Measurements from ENCODE around the gene ZNF385B.

Gene ZNF385B

GRCh38 chr2:179711375-179711774 is 150.0 kb downstream of the ZNF385B start:
- Histone ChIP-seq H3K36me3 (ENCODE audit: control insufficient read depth, insufficient read depth, low read length) (no peaks in the 10 kb centered on the region), H3K27me3 (ENCODE audit: control insufficient read depth, insufficient read depth, low read length) (no peaks in the 10 kb centered on the region), H3K79me2 (no peaks in the 10 kb centered on the region), H3K4me3 (ENCODE audit: low read depth, low read length) (no peak overlapping the region), H3K9ac (no peak overlapping the region), H3K9me3 (ENCODE audit: control insufficient read depth, low read length) (no peaks in the 10 kb centered on the region), H2AFZ (no peak overlapping the region), H3K27ac (no peak overlapping the region), H3K4me1 (no peaks in the 10 kb centered on the region), H3K4me2 (ENCODE audit: low read length) (no peak overlapping the region)
- no peak for TF ChIP-seq CTCF (IDR thresholded peaks at IDR 0.05)

GRCh38 chr2:179703702-179704101 is 157.7 kb downstream of the ZNF385B start:
- H3K4me2 ChIP-seq (ENCODE audit: low read length), result no peak overlapping the region
- H3K36me3 ChIP-seq (ENCODE audit: control insufficient read depth, insufficient read depth, low read length), result no peaks in the 10 kb centered on the region
- H3K9ac ChIP-seq, result no peak overlapping the region
- H2AFZ ChIP-seq, result no peak overlapping the region
- H3K9me3 ChIP-seq (ENCODE audit: control insufficient read depth, low read length), result no peaks in the 10 kb centered on the region
- no peaks in the 10 kb centered on the region for H3K4me1 ChIP-seq
- no peaks in the 10 kb centered on the region for H3K79me2 ChIP-seq
- no peak overlapping the region for H3K27ac ChIP-seq
- H3K4me3 ChIP-seq (ENCODE audit: low read depth, low read length), result no peak overlapping the region
- H3K27me3 ChIP-seq (ENCODE audit: control insufficient read depth, insufficient read depth, low read length), result no peaks in the 10 kb centered on the region
- no peak for TF ChIP-seq CTCF (IDR thresholded peaks at IDR 0.05)

- Histone ChIP-seq H3K79me2 (no peaks in the 10 kb centered on the region), H3K9me3 (ENCODE audit: control insufficient read depth, low read length) (no peaks in the 10 kb centered on the region), H3K36me3 (ENCODE audit: control insufficient read depth, insufficient read depth, low read length) (no peaks in the 10 kb centered on the region), H3K4me3 (ENCODE audit: low read depth, low read length) (no peak overlapping the region), H3K27ac (no peak overlapping the region), H3K27me3 (ENCODE audit: control insufficient read depth, insufficient read depth, low read length) (no peaks in the 10 kb centered on the region), H3K4me2 (ENCODE audit: low read length) (no peak overlapping the region), H2AFZ (no peak overlapping the region), H3K9ac (no peak overlapping the region), H3K4me1 (no peaks in the 10 kb centered on the region)
- TF ChIP-seq CTCF (IDR thresholded peaks at IDR 0.05), result no peak
Observed at GRCh38 chr2:179702912-179703311, 158.5 kb downstream of the ZNF385B start.

- no peak for TF ChIP-seq CTCF (IDR thresholded peaks at IDR 0.05)
Observed at GRCh38 chr2:179701524-179702110, 159.8 kb downstream of the ZNF385B start.

GRCh38 chr2:179695486-179695885 is 165.9 kb downstream of the ZNF385B start:
- H3K9me3 ChIP-seq (ENCODE audit: control insufficient read depth, low read length), result no peaks in the 10 kb centered on the region
- H2AFZ ChIP-seq, result no peak overlapping the region
- H3K27ac ChIP-seq, result no peak overlapping the region
- no peak overlapping the region for H3K4me3 ChIP-seq (ENCODE audit: low read depth, low read length)
- no peak overlapping the region for H3K9ac ChIP-seq
- H3K79me2 ChIP-seq, result no peaks in the 10 kb centered on the region
- no peak overlapping the region for H3K4me2 ChIP-seq (ENCODE audit: low read length)
- H3K4me1 ChIP-seq, result no peaks in the 10 kb centered on the region
- H3K36me3 ChIP-seq (ENCODE audit: control insufficient read depth, insufficient read depth, low read length), result no peaks in the 10 kb centered on the region
- TF ChIP-seq CTCF (IDR thresholded peaks at IDR 0.05), result no peak
- H3K27me3 ChIP-seq (ENCODE audit: control insufficient read depth, insufficient read depth, low read length), result no peaks in the 10 kb centered on the region

More at GRCh38 chr2:179701524-179702110, 159.8 kb downstream of the ZNF385B start:
- H2AFZ ChIP-seq, result no peak overlapping the region
- no peak overlapping the region for H3K27ac ChIP-seq
- no peak overlapping the region for H3K9ac ChIP-seq
- H3K27me3 ChIP-seq (ENCODE audit: control insufficient read depth, insufficient read depth, low read length), result no peaks in the 10 kb centered on the region
- no peak overlapping the region for H3K4me2 ChIP-seq (ENCODE audit: low read length)
- no peaks in the 10 kb centered on the region for H3K9me3 ChIP-seq (ENCODE audit: control insufficient read depth, low read length)
- H3K4me1 ChIP-seq, result no peaks in the 10 kb centered on the region
- H3K79me2 ChIP-seq, result no peaks in the 10 kb centered on the region
- H3K4me3 ChIP-seq (ENCODE audit: low read depth, low read length), result no peak overlapping the region
- no peaks in the 10 kb centered on the region for H3K36me3 ChIP-seq (ENCODE audit: control insufficient read depth, insufficient read depth, low read length)
